Epithelial cell of proximal tubule (primary cell): ENCODE measurements around the gene ANKRD13C. TPM values are rescaled to one million over a fixed set of nuclear protein-coding genes. Genes with fewer than 3 reads are reported as not detected.

Experiments used
- DNase-seq: peaks from one replicate; pipeline ENCODE4 v3.0.0-alpha.2; 2011; ENCODE audit warnings: low read depth
- H3K4me3 ChIP-seq: 2 replicates; pipeline ENCODE4 v1.5.1; 2011; ENCODE audit warnings: low read depth, mild to moderate bottlenecking, low read length
- CTCF ChIP-seq: conservative IDR thresholded peaks from 2 replicates; pipeline ENCODE4 v1.5.1; 2012; ENCODE audit warnings: low read depth, mild to moderate bottlenecking, low read length
- total RNA-seq: library from RNA; depleted of rRNA; stranded (reverse); fragments of >200 nt; gene quantifications from 2 replicates; pipeline ENCODE4 v1.2.3, GENCODE V29; 2015

Gene ANKRD13C
- total RNA-seq, 1 donor from 2014 or later: 12.7 TPM

- no peak overlapping the region for H3K4me3 ChIP-seq
- no peak for DNase-seq
- no peak for TF ChIP-seq CTCF
These were observed 88.6 kb downstream of the ANKRD13C start for GRCh38 chr1:70265946-70266345.

- TF ChIP-seq CTCF: no peak
- no peak for DNase-seq
- H3K4me3 ChIP-seq: no peak overlapping the region
These were observed 89.7 kb downstream of the ANKRD13C start for GRCh38 chr1:70264839-70265238.

GRCh38 chr1:70256664-70257063, 97.9 kb downstream of the ANKRD13C start:
- DNase-seq: no peak
- TF ChIP-seq CTCF: no peak
- no peak overlapping the region for H3K4me3 ChIP-seq

- TF ChIP-seq CTCF: no peak
- DNase-seq: no peak
- H3K4me3 ChIP-seq: no peak overlapping the region
These were observed 105.8 kb downstream of the ANKRD13C start for GRCh38 chr1:70248729-70249128.

- TF ChIP-seq CTCF: no peak
- DNase-seq: no peak
- no peak overlapping the region for H3K4me3 ChIP-seq
These were observed 106.8 kb downstream of the ANKRD13C start for GRCh38 chr1:70247768-70248167.

GRCh38 chr1:70247122-70247521, 107.4 kb downstream of the ANKRD13C start:
- no peak for DNase-seq
- no peak overlapping the region for H3K4me3 ChIP-seq
- no peak for TF ChIP-seq CTCF

GRCh38 chr1:70239940-70240339, 114.6 kb downstream of the ANKRD13C start:
- no peak for DNase-seq
- no peak for TF ChIP-seq CTCF

More at GRCh38 chr1:70239940-70240339, 114.6 kb downstream of the ANKRD13C start:
- no peak overlapping the region for H3K4me3 ChIP-seq
